PC-3 (cell line): Measurements from ENCODE around the gene KCNQ4.

Source experiments
- EZH2 ChIP-seq: fragments of 300-600 bp; sonication (generic); IDR thresholded peaks from one replicate; pipeline ENCODE4 v1.6.1; 2017; ENCODE audit warnings: antibody characterized with exemption, mild to moderate bottlenecking, low read length; ENCODE audit not compliant: unreplicated experiment
- TF ChIP-seq, protein P1 (sequence below): fragments of 300-600 bp; sonication (generic); conservative IDR thresholded peaks from 2 replicates; pipeline ENCODE4 v1.5.1; 2017; ENCODE audit warnings: antibody characterized with exemption, low read depth, mild to moderate bottlenecking, low read length

DNA sequence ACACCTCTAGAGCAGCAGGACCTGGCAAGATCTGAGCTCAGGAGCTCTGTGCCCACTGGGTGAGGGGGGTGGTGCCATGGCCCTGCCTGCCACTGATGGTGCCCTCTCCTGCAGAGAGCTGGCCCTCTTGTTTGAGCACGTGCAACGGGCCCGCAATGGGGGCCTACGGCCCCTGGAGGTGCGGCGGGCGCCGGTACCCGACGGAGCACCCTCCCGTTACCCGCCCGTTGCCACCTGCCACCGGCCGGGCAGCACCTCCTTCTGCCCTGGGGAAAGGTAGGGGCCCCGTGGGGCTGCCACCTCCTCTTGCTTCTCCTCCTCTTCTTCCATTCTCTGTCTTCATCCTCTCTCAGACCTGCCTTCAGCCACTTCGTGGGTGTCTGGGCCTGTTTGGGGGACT lies 40.4 kb downstream of the KCNQ4 start:
- TF ChIP-seq, protein P1, sequence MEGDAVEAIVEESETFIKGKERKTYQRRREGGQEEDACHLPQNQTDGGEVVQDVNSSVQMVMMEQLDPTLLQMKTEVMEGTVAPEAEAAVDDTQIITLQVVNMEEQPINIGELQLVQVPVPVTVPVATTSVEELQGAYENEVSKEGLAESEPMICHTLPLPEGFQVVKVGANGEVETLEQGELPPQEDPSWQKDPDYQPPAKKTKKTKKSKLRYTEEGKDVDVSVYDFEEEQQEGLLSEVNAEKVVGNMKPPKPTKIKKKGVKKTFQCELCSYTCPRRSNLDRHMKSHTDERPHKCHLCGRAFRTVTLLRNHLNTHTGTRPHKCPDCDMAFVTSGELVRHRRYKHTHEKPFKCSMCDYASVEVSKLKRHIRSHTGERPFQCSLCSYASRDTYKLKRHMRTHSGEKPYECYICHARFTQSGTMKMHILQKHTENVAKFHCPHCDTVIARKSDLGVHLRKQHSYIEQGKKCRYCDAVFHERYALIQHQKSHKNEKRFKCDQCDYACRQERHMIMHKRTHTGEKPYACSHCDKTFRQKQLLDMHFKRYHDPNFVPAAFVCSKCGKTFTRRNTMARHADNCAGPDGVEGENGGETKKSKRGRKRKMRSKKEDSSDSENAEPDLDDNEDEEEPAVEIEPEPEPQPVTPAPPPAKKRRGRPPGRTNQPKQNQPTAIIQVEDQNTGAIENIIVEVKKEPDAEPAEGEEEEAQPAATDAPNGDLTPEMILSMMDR = no peak
- TF ChIP-seq EZH2 = no peak
